GM19395 (cell line): ENCODE data around the gene TRMT112.

Experiments used
- ATAC-seq: cut with Tn5 transposase; IDR thresholded peaks from one replicate; pipeline ENCODE4 v1.9.1; 2021; ENCODE audit warnings: mild to moderate bottlenecking, moderate library complexity; ENCODE audit not compliant: unreplicated experiment

The TRMT112 gene

DNA sequence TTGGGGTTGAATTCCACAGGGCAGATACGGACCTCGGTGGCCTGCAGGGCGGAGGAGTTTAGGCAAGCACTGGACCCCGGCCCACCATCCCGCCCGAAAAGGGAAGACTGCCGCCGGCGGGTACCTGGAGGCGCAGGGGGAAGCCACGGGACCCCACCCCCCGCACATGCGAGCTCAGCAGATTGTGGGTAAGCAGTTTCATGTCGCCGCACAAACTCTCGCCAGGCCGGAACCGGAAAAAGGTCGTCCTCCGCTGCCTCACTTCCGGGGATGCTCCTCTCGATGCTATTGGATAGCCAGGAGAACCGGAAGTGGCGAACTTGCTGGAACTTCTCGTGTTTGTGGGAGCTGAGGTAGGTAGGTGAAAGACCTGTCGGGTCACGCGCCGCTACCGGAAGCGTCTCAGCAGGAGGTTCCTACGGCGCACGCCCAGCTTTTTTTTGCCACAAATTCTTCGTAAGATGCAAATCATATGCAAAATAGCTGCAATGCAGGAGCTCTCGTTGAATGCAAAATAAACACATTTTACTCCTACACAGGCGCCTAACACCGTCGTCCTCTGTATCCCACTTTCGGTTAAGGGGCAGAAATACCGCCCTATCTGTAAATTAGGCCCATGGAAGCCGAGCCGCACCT is at the start of gene TRMT112:
Gene TRMT112 (minus strand): TSS at position 235 of the 636 bp plus-strand sequence. CDS start 33 bp downstream, at position 202.
- peak; percentile 77 for ATAC-seq

DNA sequence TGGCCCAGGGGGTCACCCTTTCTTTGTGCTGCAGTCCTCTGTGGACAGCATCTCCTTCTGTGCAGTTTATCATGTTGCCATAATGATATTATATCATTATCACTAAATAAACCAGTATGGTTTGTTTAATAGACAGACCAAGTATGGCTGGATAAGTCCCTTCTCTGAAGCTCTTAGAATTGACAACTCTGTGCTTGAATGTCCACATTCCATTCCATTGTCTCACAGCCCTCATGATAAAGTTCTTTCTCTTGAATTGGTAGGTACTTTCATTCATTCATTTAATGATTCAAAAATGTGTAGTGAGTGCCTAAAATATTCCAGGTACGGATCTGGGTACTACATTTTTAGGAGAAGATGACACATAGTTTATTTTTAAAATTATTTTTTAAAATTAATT is 49.4 kb upstream of the TRMT112 start:
- ATAC-seq = no peak

DNA sequence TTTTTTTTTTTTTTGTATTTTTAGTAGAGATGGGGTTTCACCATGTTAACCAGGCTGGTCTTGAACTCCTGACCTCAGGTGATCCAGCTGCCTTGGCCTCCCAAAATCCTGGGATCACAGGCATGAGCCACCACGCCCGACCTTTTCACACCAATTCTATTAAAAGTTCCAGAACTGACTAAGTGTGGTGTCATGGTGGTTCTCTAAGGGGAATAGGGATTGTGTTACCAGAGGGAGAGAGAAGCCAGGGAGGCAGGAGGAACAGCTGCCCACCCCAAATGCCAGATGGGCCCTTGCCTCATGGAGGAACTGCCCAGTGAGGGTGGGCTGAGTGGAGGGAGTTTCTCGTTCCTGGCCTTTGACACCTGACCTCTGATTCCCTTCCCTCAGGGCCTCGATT is 47.6 kb upstream of the TRMT112 start:
- no peak for ATAC-seq

DNA sequence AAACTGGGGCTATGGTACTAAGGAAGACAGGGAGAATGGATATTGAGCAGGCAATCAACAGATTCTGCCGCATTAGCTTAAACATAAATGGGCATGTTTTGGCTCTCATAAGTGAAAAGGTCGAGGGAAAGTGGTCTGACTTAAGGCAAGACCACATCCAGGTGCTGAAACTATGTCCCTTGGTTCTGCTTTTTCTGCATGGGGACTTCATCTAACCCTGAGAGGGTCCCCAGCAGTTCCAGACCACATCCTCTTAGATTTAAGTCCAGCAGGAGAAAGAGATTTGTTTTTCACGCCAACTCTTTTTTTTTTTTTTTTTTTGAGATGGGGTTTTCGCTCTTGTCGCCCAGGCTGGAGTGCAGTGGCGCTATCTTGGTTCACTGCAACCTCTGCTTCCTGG is 47.1 kb upstream of the TRMT112 start:
- no peak for ATAC-seq

DNA sequence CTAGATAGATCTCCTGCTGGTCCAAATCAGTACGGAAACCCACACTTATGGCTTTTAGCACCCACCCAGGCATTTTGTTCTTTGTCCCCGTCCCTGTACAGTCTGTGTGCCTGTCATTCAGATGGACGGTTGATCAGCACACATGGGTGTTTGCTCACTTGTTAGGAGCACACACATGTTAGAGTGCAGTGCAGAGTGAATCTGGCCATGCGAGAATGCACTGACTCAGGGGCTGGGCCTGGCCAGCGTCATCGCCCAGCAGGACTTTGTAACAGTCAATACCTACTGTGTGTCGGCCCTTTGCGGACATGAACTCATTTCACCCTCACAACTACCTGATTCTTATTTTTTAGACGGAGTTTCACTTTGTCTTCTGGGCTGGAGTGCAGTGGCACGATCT is 45.0 kb upstream of the TRMT112 start:
- ATAC-seq = no peak

DNA sequence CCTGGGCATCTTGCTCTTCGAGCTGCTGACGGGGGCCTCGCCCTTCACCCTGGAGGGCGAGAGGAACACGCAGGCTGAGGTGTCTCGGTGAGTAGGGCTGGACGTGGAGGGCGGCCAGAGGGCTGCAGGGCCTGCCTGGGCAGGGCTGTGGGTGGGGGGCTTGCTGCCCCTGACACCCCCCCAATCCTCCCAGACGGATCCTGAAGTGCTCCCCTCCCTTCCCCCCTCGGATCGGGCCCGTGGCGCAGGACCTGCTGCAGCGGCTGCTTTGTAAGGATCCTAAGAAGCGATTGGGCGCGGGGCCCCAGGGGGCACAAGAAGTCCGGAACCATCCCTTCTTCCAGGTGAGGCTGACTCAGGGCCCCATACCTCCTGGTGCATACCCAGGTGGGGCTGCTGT is 44.3 kb upstream of the TRMT112 start:
- ATAC-seq = no peak

DNA sequence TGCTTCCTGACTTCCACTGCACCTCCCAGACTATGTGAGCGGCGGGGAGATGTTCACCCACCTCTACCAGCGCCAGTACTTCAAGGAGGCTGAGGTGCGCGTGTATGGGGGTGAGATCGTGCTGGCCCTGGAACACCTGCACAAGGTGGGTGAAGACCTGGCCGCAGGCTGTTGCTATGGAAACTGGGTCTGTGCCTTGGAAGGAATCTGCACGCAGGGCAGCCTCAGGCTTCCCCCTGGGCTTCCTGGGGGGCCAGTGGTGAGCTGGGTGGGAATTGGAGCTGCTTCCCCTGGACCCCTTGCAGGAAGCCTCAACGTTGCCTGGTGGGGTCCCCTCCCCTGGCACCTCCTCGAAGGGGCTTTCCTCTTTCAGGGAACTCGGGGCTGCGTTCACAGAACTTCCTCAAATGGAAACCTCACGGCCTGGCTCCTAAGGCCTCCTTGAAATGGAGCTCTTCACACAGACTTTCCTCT is 43.1 kb upstream of the TRMT112 start:
- ATAC-seq = no peak

DNA sequence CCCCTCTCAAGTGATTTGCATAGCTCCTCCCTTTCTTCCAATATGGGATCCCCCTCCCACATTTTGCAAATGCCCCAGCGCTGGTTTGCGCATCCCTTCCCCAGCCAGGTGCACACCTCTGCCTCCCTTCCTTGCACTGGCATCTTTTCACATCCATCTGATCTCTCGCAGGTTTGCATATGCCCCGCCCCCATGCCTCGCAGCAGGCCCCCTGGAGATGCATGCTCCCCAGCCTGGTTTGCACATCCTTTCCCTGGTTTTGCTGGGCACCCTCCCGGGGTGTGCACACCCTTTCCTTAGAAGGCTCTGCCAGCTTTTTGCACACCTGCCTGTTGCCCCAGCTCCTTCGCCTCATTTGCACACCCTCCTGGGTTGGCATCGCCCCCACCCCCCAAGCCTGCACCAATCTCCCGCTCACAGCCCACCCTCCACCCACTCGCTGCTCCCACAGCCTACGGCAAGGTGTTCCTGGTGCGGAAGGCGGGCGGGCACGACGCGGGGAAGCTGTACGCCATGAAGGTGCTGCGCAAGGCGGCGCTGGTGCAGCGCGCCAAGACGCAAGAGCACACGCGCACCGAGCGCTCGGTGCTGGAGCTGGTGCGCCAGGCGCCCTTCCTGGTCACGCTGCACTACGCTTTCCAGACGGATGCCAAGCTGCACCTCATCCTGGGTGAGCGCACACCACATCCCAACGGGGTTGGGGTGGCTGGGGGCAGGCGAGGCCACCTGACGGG is 42.5 kb upstream of the TRMT112 start:
- peak; percentile 3 for ATAC-seq

DNA sequence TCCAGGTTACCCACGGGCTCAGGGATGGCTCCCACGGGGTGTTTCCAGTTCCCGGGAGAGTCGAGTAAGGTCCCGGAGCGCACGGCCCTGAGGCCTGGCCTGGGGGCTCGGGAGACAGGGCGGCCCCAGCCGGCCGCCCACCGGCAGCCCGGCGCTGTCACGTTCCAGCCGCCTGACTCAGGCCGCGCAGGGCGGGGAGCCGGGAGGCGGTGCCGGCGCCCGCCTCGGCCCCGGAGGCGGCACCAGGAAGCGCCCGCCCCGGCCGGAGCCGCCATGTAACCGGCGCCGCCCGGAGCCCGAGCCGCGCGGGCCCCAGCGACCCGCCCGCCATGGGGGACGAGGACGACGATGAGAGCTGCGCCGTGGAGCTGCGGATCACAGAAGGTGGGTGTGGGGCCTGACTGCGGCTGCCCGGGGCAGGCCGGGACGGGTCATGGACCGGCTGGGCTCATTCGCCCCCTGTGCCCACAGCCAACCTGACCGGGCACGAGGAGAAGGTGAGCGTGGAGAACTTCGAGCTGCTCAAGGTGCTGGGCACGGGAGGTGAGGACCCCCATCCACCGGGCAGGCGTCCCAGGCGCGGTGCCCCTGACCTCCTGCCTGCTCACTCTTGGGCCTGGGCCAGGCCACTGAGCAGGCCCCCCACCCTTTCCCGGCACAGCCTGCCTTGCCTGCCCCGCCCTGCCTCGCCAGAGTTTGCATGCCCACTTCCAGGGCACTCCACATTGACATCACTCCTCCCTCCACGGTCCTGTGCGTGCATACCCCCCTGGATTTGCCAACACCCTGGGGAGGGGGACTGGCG is 41.8 kb upstream of the TRMT112 start, which contains the start of gene RPS6KA4:
Gene RPS6KA4 (plus strand): TSS at position 256 of the 805 bp plus-strand sequence. CDS start 74 bp downstream, at position 330.
- peak; percentile 51 for ATAC-seq

DNA sequence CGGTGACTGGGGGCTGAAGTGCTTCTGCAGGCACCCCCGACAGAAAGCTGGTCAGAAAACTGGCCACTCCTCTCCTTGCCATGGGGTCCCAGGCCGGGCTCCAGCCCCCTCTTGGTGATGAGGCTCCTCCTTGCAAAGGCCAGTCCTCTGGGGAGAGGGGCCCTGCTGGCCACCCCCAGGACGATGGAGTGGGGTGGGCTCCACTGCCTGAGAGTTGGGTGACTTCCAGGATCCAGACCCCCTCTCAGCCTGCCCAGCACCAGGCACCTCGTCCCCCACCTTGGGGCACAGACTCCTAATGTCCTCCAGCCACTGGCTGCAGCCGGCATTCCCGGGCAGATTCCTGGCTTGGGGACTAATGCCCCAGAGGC is 41.2 kb upstream of the TRMT112 start:
- no peak for ATAC-seq

DNA sequence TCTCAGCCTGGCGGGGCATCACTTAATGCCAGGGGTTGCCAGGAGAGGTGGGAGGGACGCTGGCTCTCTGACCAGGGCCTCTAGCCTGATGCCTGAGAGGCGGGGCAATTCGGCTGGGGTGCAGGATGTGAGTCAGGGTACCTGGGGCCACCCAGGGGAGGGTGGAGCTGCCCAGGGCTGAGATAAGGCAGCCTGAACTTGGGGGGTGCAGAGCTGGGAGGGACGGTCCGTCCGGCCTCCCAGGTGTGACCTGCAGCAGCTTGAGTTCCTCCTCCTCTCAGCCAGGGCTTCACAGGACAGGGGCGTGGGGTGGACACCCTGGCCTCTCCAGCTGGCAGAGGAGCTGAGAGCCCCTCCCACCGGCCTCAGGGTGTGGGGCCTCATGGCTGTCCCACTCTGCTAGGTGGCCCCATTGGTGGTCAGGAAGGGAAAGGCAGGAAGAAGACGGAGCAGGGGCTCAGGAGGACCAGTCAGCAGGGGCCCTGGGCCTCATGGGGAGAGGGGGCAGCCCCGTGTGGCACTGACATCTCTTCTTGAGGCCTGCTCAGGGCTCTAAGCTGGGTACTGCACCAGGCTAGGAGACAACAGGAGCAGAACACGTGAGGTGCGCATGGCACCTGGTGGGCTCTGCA is 40.7 kb upstream of the TRMT112 start:
- ATAC-seq = no peak

DNA sequence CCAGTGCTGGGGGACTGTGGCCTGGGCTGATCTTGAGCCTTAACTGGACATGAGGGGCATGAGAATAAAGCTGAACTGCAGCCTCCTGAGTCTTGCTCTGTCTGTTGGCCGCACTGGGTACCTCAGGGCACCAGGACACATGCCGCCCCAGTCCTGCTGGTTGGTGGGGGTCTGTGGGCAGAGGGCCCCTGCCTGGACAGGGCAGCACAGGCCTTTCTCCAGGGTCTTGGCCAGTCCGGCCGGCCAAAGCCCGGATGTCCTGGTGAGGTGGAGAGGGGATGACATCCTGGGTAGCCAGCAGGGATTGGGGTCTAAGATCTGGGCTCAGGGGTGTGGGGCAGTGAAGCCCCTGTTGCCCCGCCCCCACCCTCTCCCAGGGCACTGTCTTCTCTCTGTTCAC is 40.1 kb upstream of the TRMT112 start:
- no peak for ATAC-seq

DNA sequence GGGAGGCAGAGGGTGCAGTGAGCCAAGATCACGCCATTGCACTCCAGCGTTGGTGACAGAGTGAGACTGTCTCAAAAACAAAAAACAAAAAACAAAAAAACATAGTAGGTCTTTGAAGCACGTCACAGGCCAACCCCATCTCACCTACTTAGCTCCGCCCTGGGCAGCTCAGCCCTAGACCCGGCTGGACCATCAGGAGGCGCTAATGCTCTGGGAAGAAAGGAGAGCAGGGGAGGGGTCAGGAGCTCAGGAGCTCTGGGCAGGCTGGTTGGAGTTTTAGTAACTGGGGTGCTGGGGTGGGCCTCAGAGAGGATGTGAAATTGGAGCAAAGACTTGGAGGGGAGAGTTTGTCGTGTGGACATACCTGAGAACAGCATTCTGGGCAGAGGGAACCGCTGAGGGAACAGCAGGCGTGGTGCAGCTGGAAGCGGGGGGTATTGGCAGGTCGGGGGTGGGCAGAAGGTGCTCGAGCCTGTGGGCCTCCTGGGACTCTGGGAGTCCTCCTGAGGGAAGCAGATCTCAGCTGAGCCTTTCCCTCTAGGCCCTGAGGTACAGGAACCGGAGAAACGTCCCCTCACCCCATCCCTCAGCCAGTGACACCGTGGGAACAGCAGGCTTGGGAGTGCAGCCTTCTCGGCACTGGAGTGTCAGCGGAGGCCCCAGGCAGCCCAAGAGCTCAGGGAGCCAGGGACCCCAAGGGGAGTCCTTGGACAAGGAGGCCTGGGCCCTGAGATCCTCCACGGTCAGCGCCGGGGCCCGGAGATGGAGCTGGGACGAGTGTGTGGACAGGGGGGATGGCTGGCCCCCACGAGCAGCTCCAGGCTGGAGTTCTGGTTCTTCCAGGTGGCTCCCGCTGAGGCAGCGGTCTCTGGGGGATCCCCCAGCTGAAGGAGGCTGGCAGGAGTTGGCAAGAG is 39.4 kb upstream of the TRMT112 start:
- ATAC-seq = no peak

DNA sequence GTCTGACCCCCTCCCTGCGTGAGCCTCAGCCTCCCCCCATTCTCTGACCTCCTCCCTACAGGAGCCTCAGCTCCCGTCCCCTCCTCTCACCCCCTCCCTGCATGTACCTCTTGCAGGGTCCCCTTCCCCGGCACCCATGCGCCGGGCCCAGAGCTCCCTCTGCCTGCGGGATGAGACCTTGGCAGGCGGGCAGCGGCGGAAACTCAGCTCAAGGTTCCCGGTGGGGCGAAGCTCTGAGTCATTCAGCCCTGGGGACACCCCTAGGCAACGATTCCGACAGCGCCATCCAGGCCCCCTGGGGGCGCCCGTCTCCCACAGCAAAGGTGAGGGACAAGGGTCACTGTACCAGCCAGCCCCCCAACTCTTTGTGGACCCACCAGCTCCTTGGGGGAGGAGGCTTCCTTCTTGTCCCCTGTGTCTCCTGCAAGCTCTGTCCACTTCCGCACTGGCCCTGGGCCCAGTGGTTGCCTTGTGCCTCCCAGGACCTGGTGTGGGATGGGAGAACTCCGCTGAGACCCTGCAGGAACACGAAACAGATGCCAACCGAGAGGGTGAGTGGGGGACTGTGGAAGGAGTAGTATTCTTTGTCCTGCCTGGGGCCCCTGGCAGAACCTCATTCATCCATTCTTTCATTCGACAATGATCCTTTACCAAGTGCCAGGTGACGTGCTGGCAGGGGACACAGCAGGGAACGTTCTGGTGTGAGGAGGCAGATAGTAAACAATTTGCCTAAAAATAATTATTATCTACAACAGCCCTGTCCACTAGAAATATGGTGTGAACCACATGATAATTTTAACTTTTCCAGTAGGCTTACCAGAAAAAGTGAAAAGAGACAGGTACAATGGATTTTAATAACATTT is 38.0 kb upstream of the TRMT112 start:
- ATAC-seq = no peak

DNA sequence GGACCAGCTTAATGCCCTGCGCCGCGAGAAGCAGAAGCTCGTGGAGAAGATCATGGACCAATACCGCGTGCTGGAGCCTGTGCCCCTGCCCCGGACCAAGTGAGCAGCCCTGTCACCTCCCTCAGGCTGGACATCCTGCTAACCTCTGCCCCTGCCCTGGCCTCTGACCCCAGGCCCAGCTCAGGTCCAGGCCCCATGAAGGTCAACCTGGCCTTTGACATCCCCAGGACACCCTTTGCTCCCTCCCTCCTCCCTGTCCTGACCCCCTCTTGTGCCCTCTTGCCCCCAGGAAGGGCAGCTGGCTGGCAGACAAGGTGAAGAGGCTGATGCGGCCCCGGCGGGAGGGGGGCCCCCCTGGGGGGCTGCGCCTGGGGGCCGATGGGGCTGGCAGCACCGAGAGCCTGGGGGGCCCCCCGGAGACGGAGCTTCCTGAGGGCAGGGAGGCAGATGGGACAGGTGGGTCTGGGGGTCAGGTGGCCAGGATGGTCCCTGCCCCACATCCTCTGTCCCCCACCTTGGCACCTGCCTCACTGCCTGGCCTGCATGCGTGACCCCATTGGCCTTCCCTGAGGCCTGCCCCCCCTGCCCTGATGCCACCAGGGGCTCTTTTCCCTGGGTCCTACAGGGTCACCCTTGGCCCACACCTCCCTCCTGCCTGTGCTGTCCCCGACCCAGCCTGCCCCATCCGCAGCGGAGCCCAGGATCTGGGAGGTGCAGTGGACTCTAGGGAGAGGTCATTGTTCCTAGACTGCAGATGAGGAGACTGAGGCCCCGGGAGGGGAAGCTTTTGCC is 36.6 kb upstream of the TRMT112 start:
- ATAC-seq = no peak

DNA sequence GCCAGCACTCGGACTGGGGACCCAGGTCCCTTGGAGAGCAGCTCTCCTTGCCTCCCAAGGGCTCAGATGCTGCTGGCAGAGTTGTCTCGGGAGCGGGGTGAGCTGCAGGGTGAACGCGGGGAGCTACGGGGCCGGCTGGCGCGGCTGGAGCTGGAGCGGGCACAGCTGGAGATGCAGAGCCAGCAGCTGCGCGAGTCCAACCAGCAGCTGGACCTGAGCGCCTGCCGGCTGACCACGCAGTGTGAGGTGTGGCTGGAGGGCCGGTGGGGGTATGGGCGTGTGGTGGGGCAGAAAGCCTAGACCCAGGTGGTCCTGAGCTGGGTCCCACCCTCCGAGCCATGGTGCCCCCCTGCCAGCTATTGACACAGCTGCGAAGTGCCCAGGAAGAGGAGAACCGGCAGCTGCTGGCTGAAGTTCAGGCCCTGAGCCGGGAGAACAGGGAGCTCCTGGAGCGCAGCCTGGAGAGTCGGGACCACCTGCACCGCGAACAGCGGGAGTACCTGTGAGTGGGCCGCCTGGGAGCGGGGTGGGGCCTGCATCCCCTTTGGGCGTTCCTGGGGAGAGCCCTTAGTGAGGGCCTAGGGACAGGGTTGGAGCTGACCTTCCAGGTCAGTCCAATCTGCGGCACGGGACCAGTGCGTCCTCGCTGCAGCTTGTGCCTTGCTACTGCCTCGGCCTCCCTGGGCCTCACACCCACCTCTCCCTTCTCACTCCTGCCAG is 35.8 kb upstream of the TRMT112 start:
- no peak for ATAC-seq

DNA sequence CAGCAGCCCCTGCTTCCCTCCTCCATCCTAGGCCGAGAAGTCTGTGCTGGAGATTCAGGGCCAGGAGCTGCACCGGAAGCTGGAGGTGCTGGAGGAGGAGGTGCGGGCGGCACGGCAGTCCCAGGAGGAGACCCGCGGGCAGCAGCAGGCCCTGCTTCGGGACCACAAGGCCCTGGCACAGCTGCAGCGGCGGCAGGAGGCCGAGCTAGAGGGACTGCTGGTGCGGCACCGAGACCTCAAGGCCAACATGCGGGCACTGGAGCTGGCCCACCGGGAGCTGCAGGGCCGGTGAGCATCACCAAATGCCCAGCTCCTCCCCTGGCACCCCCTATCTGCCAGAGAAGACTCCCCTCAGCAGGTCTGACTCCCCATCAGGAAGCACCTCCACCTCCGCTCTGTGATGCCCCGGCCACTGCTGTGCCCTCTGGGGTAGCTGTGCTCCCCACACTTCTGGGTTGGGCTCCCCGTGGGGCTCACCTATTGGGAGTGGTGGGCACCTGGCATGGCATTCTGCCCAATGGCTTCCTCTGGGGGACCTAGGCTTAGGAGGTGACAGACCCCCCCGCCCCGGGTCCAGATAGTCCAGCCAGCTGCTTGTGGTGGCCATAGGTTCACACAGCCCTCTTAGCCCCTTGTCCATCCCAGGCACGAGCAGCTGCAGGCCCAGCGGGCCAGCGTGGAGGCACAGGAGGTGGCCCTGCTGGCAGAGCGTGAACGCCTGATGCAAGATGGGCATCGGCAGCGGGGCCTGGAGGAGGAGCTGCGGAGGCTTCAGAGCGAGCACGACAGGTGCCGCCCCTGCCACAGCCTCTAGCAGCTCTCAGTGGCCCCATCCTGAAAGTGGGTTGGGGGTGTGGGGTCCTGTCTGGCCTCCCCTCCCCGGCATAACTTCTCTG is 35.0 kb upstream of the TRMT112 start:
- ATAC-seq = no peak
